ENCODE results near the gene SLC15A4. TPM values are rescaled to one million over a fixed set of nuclear protein-coding genes. Genes with fewer than 3 reads are reported as not detected.

Gene SLC15A4
- total RNA-seq, 2 donors from 2014 or later = 116 to 165 TPM

GRCh38 chr12:128784030-128784760 is 39.6 kb downstream of the SLC15A4 start:
- no peak for TF ChIP-seq CTCF (IDR thresholded peaks at IDR 0.05)
- Histone ChIP-seq H3K9me3 (no peaks in the 10 kb centered on the region), H3K4me3 (no peak overlapping the region), H3K4me1 (ENCODE audit: control insufficient read depth in 1 of 2, low read depth in 2 of 2) (no peaks in the 10 kb centered on the region), H3K27me3 (replicated peaks; ENCODE audit: insufficient read depth) (no peaks in the 10 kb centered on the region), H3K36me3 (no peaks in the 10 kb centered on the region), H3K27ac (no peak overlapping the region)
- DNase-seq (ENCODE audit: low spot score) (no peak), ATAC-seq (ENCODE audit: insufficient number of reproducible peaks, low FRiP score, low read depth) (no peak)

- no peak for TF ChIP-seq CTCF (IDR thresholded peaks at IDR 0.05)
- H3K9me3 ChIP-seq = no peaks in the 10 kb centered on the region
- H3K4me3 ChIP-seq = no peak overlapping the region
- no peaks in the 10 kb centered on the region for H3K27me3 ChIP-seq (replicated peaks; ENCODE audit: insufficient read depth)
- H3K4me1 ChIP-seq (ENCODE audit: control insufficient read depth in 1 of 2, low read depth in 2 of 2) = no peaks in the 10 kb centered on the region
- DNase-seq (ENCODE audit: low spot score) (no peak), ATAC-seq (ENCODE audit: insufficient number of reproducible peaks, low FRiP score, low read depth) (no peak)
- H3K27ac ChIP-seq = no peak overlapping the region
- no peaks in the 10 kb centered on the region for H3K36me3 ChIP-seq
These were observed 40.6 kb downstream of the SLC15A4 start for GRCh38 chr12:128783129-128783574.

- H3K27me3 ChIP-seq (replicated peaks; ENCODE audit: insufficient read depth) = no peaks in the 10 kb centered on the region
- no peaks in the 10 kb centered on the region for H3K36me3 ChIP-seq
- H3K4me3 ChIP-seq = no peak overlapping the region
- TF ChIP-seq CTCF (IDR thresholded peaks at IDR 0.05) = no peak
- H3K27ac ChIP-seq = no peak overlapping the region
- ATAC-seq (ENCODE audit: insufficient number of reproducible peaks, low FRiP score, low read depth) (no peak), DNase-seq (ENCODE audit: low spot score) (no peak)
- no peaks in the 10 kb centered on the region for H3K4me1 ChIP-seq (ENCODE audit: control insufficient read depth in 1 of 2, low read depth in 2 of 2)
- no peaks in the 10 kb centered on the region for H3K9me3 ChIP-seq
These were observed 43.9 kb downstream of the SLC15A4 start for GRCh38 chr12:128779901-128780300.

GRCh38 chr12:128772249-128772648 is 51.5 kb downstream of the SLC15A4 start:
- no peak overlapping the region for H3K27ac ChIP-seq
- H3K27me3 ChIP-seq (replicated peaks; ENCODE audit: insufficient read depth) = no peaks in the 10 kb centered on the region
- H3K4me3 ChIP-seq = no peak overlapping the region
- DNase-seq (ENCODE audit: low spot score) (no peak), ATAC-seq (ENCODE audit: insufficient number of reproducible peaks, low FRiP score, low read depth) (no peak)
- no peaks in the 10 kb centered on the region for H3K9me3 ChIP-seq
- TF ChIP-seq CTCF (IDR thresholded peaks at IDR 0.05) = no peak
- H3K36me3 ChIP-seq = no peaks in the 10 kb centered on the region
- H3K4me1 ChIP-seq (ENCODE audit: control insufficient read depth in 1 of 2, low read depth in 2 of 2) = no peaks in the 10 kb centered on the region

GRCh38 chr12:128771681-128772080 is 52.1 kb downstream of the SLC15A4 start:
- no peaks in the 10 kb centered on the region for H3K4me1 ChIP-seq (ENCODE audit: control insufficient read depth in 1 of 2, low read depth in 2 of 2)
- H3K27ac ChIP-seq = no peak overlapping the region
- H3K27me3 ChIP-seq (replicated peaks; ENCODE audit: insufficient read depth) = no peaks in the 10 kb centered on the region
- H3K4me3 ChIP-seq = no peak overlapping the region
- ATAC-seq (ENCODE audit: insufficient number of reproducible peaks, low FRiP score, low read depth) (no peak), DNase-seq (ENCODE audit: low spot score) (no peak)
- TF ChIP-seq CTCF (IDR thresholded peaks at IDR 0.05) = no peak
- no peaks in the 10 kb centered on the region for H3K9me3 ChIP-seq
- no peaks in the 10 kb centered on the region for H3K36me3 ChIP-seq
